Kidney epithelial cell (primary cell): Measurements from ENCODE around the gene RSF1. TPM values are rescaled to one million over a fixed set of nuclear protein-coding genes. Genes with fewer than 3 reads are reported as not detected.

Source experiments
- DNase-seq: peaks from one replicate; pipeline ENCODE4 v3.0.0-alpha.2; 2010; ENCODE audit warnings: low read depth
- H3K27me3 ChIP-seq: 2 replicates; pipeline ENCODE4 v1.6.0; 2011; ENCODE audit warnings: low read length; ENCODE audit not compliant: control insufficient read depth, insufficient read depth
- H3K36me3 ChIP-seq: 2 replicates; pipeline ENCODE4 v1.5.1; 2011; ENCODE audit warnings: low read length; ENCODE audit not compliant: control insufficient read depth, insufficient read depth
- H3K4me3 ChIP-seq: 2 replicates; pipeline ENCODE4 v1.5.1; 2011; ENCODE audit warnings: low read depth, mild to moderate bottlenecking, control low read depth, low read length
- total RNA-seq: library from RNA; depleted of rRNA; stranded (reverse); fragments of >200 nt; gene quantifications from 2 replicates; pipeline ENCODE4 v1.2.3, GENCODE V29; 2015
- TF ChIP-seq, protein P1 (sequence below): IDR thresholded peaks from 2 replicates; pipeline ENCODE4 v1.5.1; 2011; ENCODE audit warnings: mild to moderate bottlenecking, moderate library complexity, low read length, control low read depth, inconsistent platforms; ENCODE audit not compliant: insufficient read depth, poor library complexity, severe bottlenecking

RSF1 gene
- total RNA-seq, 1 donor from 2014 or later: 27.5 TPM

DNA sequence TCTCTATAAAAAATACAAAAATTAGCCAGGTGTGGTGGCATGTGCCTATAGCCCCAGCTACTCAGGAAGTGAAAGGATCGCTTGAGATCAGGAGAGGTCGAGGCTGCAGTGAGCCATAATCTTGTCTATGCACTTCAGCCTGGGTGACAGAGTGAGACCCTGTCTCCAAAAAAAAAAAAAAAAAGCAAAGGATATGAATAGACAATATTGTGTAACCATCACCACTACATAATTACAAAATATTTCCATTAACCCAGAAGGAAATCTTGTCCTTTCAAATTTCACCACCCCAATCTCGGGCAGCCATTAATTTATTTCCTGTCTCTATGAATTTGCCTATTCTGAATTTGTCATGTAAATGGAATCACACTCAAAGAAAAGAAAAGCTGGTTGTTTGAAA lies 21.2 kb downstream of the RSF1 start:
- no peak for DNase-seq
- Histone ChIP-seq H3K27me3 (no peaks in the 10 kb centered on the region), H3K4me3 (no peak overlapping the region), H3K36me3 (no peaks in the 10 kb centered on the region)
- TF ChIP-seq, protein P1, sequence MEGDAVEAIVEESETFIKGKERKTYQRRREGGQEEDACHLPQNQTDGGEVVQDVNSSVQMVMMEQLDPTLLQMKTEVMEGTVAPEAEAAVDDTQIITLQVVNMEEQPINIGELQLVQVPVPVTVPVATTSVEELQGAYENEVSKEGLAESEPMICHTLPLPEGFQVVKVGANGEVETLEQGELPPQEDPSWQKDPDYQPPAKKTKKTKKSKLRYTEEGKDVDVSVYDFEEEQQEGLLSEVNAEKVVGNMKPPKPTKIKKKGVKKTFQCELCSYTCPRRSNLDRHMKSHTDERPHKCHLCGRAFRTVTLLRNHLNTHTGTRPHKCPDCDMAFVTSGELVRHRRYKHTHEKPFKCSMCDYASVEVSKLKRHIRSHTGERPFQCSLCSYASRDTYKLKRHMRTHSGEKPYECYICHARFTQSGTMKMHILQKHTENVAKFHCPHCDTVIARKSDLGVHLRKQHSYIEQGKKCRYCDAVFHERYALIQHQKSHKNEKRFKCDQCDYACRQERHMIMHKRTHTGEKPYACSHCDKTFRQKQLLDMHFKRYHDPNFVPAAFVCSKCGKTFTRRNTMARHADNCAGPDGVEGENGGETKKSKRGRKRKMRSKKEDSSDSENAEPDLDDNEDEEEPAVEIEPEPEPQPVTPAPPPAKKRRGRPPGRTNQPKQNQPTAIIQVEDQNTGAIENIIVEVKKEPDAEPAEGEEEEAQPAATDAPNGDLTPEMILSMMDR: no peak

DNA sequence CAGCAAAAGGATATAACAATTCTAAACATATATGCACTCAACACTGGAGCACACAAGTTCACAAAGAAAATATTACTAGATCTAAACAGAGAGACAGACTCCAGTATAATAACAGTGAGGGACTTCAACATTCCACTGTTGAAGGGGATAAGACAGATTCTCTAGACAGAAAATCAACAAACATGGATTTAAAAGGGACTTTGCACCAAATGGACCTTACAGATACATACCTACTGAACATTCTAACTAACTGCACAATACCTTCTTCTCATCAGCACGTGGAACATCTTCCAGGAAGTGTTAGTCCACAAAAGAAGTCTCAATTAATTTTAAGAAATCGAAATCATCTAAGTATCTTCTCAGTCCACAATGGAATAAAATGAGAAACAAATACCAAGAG lies 26.6 kb downstream of the RSF1 start:
- DNase-seq: no peak
- Histone ChIP-seq H3K36me3 (no peaks in the 10 kb centered on the region), H3K4me3 (no peak overlapping the region), H3K27me3 (no peaks in the 10 kb centered on the region)
- TF ChIP-seq, protein P1: no peak

DNA sequence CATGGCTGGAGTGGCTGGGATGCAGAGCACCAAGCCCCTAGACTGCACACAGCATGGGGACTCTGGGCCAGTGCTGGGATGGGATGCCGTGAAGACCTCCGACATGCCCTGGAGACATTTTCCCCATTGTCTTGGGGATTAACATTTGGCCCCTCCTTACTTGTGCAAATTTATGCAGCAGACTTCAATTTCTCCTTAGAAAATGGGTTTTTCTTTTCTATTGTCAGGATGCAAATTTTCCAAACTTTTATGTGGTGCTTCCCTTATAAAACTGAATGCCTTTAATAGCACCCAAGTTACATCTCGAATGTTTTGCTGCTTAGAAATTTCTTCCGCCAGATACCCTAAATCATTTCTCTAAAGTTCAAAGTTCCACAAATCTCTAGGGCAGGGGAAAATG lies 29.2 kb downstream of the RSF1 start:
- Histone ChIP-seq H3K4me3 (no peak overlapping the region), H3K36me3 (no peaks in the 10 kb centered on the region), H3K27me3 (no peaks in the 10 kb centered on the region)
- no peak for DNase-seq
- TF ChIP-seq, protein P1: no peak

DNA sequence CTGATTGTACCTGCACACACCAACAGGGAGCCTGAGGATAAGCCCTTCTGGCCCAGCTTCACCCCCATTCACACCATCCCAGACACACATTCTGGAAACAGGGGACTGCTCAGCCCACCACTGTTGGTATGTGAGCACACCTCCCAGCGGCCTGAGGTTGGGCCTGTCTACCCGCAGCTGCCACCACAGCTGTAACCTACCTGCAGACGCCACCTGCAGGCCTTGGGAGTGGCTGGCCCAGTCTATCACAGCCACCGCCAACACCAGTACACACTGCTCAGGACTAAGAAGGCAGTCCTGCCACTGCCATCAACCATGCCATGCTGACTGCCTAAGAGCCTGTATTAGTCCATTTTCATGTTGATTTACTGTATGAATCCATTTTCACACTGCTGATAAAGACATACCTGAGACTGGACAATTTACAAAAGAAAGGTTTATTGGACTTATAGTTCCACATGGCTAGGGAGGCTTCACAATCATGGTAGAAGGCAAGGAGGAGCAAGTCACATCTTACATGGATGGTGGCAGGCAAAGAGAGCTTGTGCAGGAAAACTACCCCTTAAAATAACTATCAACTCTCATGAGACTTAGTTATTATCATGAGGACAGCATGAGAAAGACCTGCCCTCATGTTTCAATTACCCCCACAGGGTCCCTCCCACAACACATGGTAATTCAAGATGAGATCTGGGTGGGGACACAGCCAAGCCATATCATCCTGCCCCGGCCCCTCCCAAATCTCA lies 30.6 kb downstream of the RSF1 start:
- H3K36me3 ChIP-seq: no peaks in the 10 kb centered on the region
- DNase-seq: no peak
- no peaks in the 10 kb centered on the region for H3K27me3 ChIP-seq
- TF ChIP-seq, protein P1: no peak
- no peak overlapping the region for H3K4me3 ChIP-seq

DNA sequence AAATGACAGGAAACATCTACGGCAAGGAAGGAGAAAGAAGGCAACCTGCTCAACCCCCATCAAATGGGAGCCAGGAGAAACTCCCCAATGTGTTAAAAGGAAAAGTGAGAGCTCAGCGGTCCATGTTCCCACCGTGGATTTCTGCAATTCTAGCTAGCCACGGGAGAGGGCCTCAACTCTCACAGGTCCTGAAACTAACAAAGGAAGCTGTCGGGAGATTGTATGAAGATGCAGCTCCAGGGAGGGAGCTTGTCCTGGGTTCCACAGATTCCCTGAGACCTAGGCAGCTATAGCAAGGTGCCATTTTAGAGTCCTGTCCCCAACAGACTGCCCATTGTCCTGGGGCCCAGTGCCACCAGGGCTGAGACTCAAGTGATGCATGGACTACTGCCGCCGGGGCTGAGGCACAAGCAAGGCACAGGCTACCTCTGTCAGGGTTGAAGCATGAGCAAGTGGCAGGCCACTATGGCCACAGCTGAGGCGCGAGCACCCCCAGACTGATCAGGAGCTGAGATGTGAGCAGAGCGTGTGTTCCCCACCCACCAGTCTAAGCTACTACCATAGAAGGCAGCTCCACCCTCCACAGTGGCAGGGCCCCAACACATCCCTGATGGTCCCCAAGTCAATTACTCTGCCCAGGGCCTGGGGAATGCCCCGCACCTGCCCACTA lies 31.3 kb downstream of the RSF1 start:
- TF ChIP-seq, protein P1: no peak
- Histone ChIP-seq H3K36me3 (no peaks in the 10 kb centered on the region), H3K27me3 (no peaks in the 10 kb centered on the region), H3K4me3 (no peak overlapping the region)
- DNase-seq: no peak

DNA sequence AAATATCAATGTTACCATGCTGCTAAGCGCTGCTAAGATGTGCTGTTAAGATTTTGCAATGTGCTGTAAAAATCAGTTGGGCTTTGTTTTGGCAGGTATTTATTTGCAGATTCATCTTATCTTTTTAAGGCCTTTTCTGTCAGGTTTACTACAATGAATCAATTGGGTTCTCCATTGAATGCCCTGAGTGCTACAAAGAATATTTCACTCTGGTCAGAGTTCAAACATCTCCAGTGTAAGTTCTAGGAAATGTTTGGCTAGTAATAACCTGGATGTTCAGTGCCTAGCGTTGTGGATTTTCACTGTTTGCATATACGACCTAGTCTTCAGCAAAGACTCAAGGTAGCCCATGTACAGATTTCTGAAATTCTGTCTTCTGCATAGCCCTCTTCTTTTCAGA lies 36.0 kb downstream of the RSF1 start:
- Histone ChIP-seq H3K36me3 (no peaks in the 10 kb centered on the region), H3K4me3 (no peak overlapping the region), H3K27me3 (no peaks in the 10 kb centered on the region)
- DNase-seq: no peak
- TF ChIP-seq, protein P1: no peak
